MM.1S (cell line): ENCODE results near the gene UQCRH.

ENCODE experiments used
- EZH2 ChIP-seq: fragments of 300-600 bp; sonication (generic); optimal IDR thresholded peaks from 2 replicates; pipeline ENCODE3; 2017; ENCODE audit warnings: low read depth, mild to moderate bottlenecking, antibody characterized with exemption, low read length, mixed read lengths
- TF ChIP-seq, protein P1 (sequence below): fragments of 300-600 bp; sonication (generic); IDR thresholded peaks from 2 replicates; pipeline ENCODE4 v1.5.1; 2016; ENCODE audit warnings: antibody characterized with exemption, low read length, mixed read lengths

DNA sequence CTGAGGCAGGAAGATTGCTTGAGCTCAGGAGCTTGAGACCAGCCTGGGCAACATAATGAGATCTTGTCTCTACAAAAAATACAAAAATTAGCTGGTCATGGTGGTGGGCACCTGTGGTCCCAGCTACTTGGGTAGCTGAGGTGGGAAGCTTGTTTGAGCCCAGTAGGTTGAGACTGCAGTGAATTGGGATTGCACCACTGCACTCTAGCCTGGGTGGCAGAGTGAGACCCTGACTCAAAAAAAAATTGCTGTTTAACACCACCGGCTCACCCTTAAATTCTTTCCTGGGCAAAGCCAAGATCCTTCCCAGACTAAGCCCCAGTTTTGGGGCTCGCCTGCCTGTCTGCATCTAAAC lies 30.5 kb downstream of the UQCRH start:
- TF ChIP-seq, protein P1, sequence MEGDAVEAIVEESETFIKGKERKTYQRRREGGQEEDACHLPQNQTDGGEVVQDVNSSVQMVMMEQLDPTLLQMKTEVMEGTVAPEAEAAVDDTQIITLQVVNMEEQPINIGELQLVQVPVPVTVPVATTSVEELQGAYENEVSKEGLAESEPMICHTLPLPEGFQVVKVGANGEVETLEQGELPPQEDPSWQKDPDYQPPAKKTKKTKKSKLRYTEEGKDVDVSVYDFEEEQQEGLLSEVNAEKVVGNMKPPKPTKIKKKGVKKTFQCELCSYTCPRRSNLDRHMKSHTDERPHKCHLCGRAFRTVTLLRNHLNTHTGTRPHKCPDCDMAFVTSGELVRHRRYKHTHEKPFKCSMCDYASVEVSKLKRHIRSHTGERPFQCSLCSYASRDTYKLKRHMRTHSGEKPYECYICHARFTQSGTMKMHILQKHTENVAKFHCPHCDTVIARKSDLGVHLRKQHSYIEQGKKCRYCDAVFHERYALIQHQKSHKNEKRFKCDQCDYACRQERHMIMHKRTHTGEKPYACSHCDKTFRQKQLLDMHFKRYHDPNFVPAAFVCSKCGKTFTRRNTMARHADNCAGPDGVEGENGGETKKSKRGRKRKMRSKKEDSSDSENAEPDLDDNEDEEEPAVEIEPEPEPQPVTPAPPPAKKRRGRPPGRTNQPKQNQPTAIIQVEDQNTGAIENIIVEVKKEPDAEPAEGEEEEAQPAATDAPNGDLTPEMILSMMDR = no peak
- TF ChIP-seq EZH2 = no peak
